Liver (tissue), 9 donors: Measurements from ENCODE around the gene TAL2. TPM values are rescaled to one million over a fixed set of nuclear protein-coding genes. Genes with fewer than 3 reads are reported as not detected.

Experiments
- DNase-seq: peaks from one replicate; pipeline ENCODE4 v3.0.0-alpha.2; 2017; ENCODE audit warnings: low spot score
- H3K27ac ChIP-seq, 2 donors: one replicate each; pipeline ENCODE4 v1.7.0; 2013; ENCODE audit warnings: inconsistent platforms in 2 of 2, low read length in 2 of 2, control low read depth in 1 of 2, low read depth in 1 of 2, mild to moderate bottlenecking in 1 of 2
- H3K27me3 ChIP-seq, 4 donors: one replicate each; pipeline versions ENCODE4 v1.6.1 to v1.7.0; 2013; ENCODE audit warnings: low read length in 3 of 4, inconsistent platforms in 1 of 4, mild to moderate bottlenecking in 1 of 4, moderate library complexity in 1 of 4; ENCODE audit not compliant: control insufficient read depth in 4 of 4, insufficient read depth in 4 of 4
- H3K36me3 ChIP-seq, 4 donors: one replicate each; pipeline versions ENCODE4 v1.6.1 to v1.7.0; 2013; ENCODE audit warnings: low read length in 3 of 4, mild to moderate bottlenecking in 3 of 4, low read depth in 1 of 4, moderate library complexity in 1 of 4; ENCODE audit not compliant: control insufficient read depth in 4 of 4, insufficient read depth in 3 of 4
- H3K4me1 ChIP-seq, 4 donors: one replicate each; pipeline versions ENCODE4 v1.6.1 to v1.7.0; 2013; ENCODE audit warnings: low read length in 3 of 4, mild to moderate bottlenecking in 3 of 4, moderate library complexity in 1 of 4; ENCODE audit not compliant: control insufficient read depth in 4 of 4, insufficient read depth in 4 of 4
- H3K4me3 ChIP-seq, 3 donors: one replicate each; pipeline versions ENCODE4 v1.6.1 to v1.7.0; 2013; ENCODE audit warnings: low read length in 3 of 3, control low read depth in 1 of 3, low read depth in 1 of 3, mild to moderate bottlenecking in 1 of 3
- H3K9ac ChIP-seq, 2 donors: one replicate each; pipeline ENCODE4 v1.7.0; 2013; ENCODE audit warnings: low read length in 2 of 2, mild to moderate bottlenecking in 2 of 2, moderate library complexity in 2 of 2, control low read depth in 1 of 2, low read depth in 1 of 2
- H3K9me3 ChIP-seq, 4 donors: one replicate each; pipeline versions ENCODE4 v1.6.1 to v1.7.0; 2013; ENCODE audit warnings: low read length in 3 of 4; ENCODE audit not compliant: control insufficient read depth in 4 of 4
- CTCF ChIP-seq: fragments of 150-350 bp; IDR thresholded peaks from 2 replicates; pipeline ENCODE4 v1.5.1; 2017; ENCODE audit warnings: improper control_type of control experiment, low read depth, low read length; ENCODE audit not compliant: missing input control
- EGR1 ChIP-seq, 2 donors: IDR thresholded peaks; 2 replicates each; pipeline ENCODE4 v1.6.1; 2016 to 2018; ENCODE audit warnings: antibody characterized with exemption in 2 of 2, low read depth in 2 of 2
- HNF4G ChIP-seq: IDR thresholded peaks from 2 replicates; pipeline ENCODE4 v1.6.1; 2016; ENCODE audit warnings: antibody characterized with exemption
- JUND ChIP-seq, 2 donors: IDR thresholded peaks; 2 replicates each; pipeline ENCODE4 v1.6.1; 2016; ENCODE audit warnings: antibody characterized with exemption in 2 of 2
- TAF1 ChIP-seq: conservative IDR thresholded peaks from 2 replicates; pipeline ENCODE4 v1.6.1; 2016; ENCODE audit warnings: antibody characterized with exemption, mild to moderate bottlenecking
- WGBS: extraction: QIAGEN DNeasy Blood & Tissue Kit; methylation state at CpG from one replicate; pipeline ENCODE4 v1.1.7; 2013; 5-methylcytosine and 5-hydroxymethylcytosine counted together
- polyA plus RNA-seq, 2 donors: library from polyadenylated mRNA; stranded (reverse) in 1 of 2; unstranded in 1 of 2; fragments of 200-250 nt in 1 of 2; fragments of >200 nt in 1 of 2; fragmentation: Nextera tagmentation in 1 of 2; extraction: Ambion mirVana in 1 of 2; gene quantifications; one replicate each; pipeline versions ENCODE4 v1.2.1 to v1.2.3, GENCODE V29; 2013 to 2015
- total RNA-seq, 2 donors: library from RNA; depleted of rRNA; stranded (reverse); fragments of >200 nt; gene quantifications; one replicate each; pipeline ENCODE4 v1.2.3, GENCODE V29; 2014
- TF ChIP-seq, protein P1 (sequence below): IDR thresholded peaks from 2 replicates; pipeline ENCODE4 v1.6.1; 2016; ENCODE audit warnings: antibody characterized with exemption, mild to moderate bottlenecking
- donor health status: healthy.
- donor health status: healthy.
- donor health status: healthy.
- donor health status: healthy.
- donor health status: healthy.

Gene TAL2
- total and polyA plus RNA-seq, 4 donors, result 0.19 to 0.20 TPM; not detected in 2

GRCh38 chr9:105711867-105712266, 49.6 kb downstream of the TAL2 start (continued):
- TF ChIP-seq EGR1 (IDR thresholded peaks at IDR 0.05; ENCODE audit: low read depth in 2 of 2) (no peak), JUND (IDR thresholded peaks at IDR 0.05) (no peak), HNF4G (no peak)
- TF ChIP-seq, protein P1, sequence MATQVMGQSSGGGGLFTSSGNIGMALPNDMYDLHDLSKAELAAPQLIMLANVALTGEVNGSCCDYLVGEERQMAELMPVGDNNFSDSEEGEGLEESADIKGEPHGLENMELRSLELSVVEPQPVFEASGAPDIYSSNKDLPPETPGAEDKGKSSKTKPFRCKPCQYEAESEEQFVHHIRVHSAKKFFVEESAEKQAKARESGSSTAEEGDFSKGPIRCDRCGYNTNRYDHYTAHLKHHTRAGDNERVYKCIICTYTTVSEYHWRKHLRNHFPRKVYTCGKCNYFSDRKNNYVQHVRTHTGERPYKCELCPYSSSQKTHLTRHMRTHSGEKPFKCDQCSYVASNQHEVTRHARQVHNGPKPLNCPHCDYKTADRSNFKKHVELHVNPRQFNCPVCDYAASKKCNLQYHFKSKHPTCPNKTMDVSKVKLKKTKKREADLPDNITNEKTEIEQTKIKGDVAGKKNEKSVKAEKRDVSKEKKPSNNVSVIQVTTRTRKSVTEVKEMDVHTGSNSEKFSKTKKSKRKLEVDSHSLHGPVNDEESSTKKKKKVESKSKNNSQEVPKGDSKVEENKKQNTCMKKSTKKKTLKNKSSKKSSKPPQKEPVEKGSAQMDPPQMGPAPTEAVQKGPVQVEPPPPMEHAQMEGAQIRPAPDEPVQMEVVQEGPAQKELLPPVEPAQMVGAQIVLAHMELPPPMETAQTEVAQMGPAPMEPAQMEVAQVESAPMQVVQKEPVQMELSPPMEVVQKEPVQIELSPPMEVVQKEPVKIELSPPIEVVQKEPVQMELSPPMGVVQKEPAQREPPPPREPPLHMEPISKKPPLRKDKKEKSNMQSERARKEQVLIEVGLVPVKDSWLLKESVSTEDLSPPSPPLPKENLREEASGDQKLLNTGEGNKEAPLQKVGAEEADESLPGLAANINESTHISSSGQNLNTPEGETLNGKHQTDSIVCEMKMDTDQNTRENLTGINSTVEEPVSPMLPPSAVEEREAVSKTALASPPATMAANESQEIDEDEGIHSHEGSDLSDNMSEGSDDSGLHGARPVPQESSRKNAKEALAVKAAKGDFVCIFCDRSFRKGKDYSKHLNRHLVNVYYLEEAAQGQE, result no peak

GRCh38 chr9:105712297-105712696, 50.0 kb downstream of the TAL2 start:
- Histone ChIP-seq H3K27ac (no peak overlapping the region), H3K4me3 (no peak overlapping the region), H3K9me3 (no peaks in the 10 kb centered on the region), H3K4me1 (no peaks in the 10 kb centered on the region), H3K36me3 (no peaks in the 10 kb centered on the region), H3K27me3 (no peaks in the 10 kb centered on the region), H3K9ac (no peak overlapping the region)
- no peak for DNase-seq
- 60% methylated on average over 1 of the region's 1 CpG for WGBS
- no peak for TF ChIP-seq CTCF
- no peak for TF ChIP-seq TAF1

Other genes starting within 250 kb of the TAL2 start
- 1 to 10 TPM; 2.8 to 3.6 TPM for gene FSD1L, start 214.4 kb upstream of the TAL2 start, total RNA-seq
- 1 to 10 TPM in 1 of 2 donors, under 1 TPM in 1; 0.38 to 1.0 TPM for gene FSD1L, start 214.4 kb upstream of the TAL2 start, polyA plus RNA-seq
- 1 to 10 TPM; 6.8 to 8.7 TPM for gene FKTN, start 104.3 kb upstream of the TAL2 start, total RNA-seq
- gene FKTN, start 104.3 kb upstream of the TAL2 start, polyA plus RNA-seq, result 1 to 10 TPM; 2.0 to 2.1 TPM
- 10 to 100 TPM in 1 of 2 donors, 1 to 10 TPM in 1; 7.4 to 21.6 TPM for gene TMEM38B, start 32.1 kb downstream of the TAL2 start, total RNA-seq
- 10 to 100 TPM in 1 of 2 donors, 1 to 10 TPM in 1; 7.9 to 10.4 TPM for gene TMEM38B, start 32.1 kb downstream of the TAL2 start, polyA plus RNA-seq